HG03520 (cell line): ENCODE data around the gene FASTK.

Experiments
- ATAC-seq: cut with Tn5 transposase; IDR thresholded peaks from one replicate; pipeline ENCODE4 v1.9.1; 2021; ENCODE audit warnings: mild to moderate bottlenecking, moderate library complexity; ENCODE audit not compliant: unreplicated experiment

FASTK gene

GRCh38 chr7:151100921-151101320, 20.3 kb upstream of the FASTK start:
- no peak for ATAC-seq

- no peak for ATAC-seq
These were observed 19.0 kb upstream of the FASTK start for GRCh38 chr7:151099486-151100211.

- no peak for ATAC-seq
These were observed 15.3 kb upstream of the FASTK start for GRCh38 chr7:151095828-151096475.

- no peak for ATAC-seq
These were observed 14.7 kb upstream of the FASTK start for GRCh38 chr7:151095123-151095797.

GRCh38 chr7:151094675-151095074, 14.1 kb upstream of the FASTK start:
- no peak for ATAC-seq

- ATAC-seq, result no peak
These were observed 13.1 kb upstream of the FASTK start for GRCh38 chr7:151093748-151094147.

- no peak for ATAC-seq
These were observed 11.4 kb upstream of the FASTK start for GRCh38 chr7:151091988-151092387.

GRCh38 chr7:151091431-151091830, 10.8 kb upstream of the FASTK start:
- ATAC-seq, result no peak

GRCh38 chr7:151091003-151091402, 10.4 kb upstream of the FASTK start:
- no peak for ATAC-seq

- no peak for ATAC-seq
These were observed 9.5 kb upstream of the FASTK start for GRCh38 chr7:151089893-151090730.

- ATAC-seq, result no peak
These were observed 8.5 kb upstream of the FASTK start for GRCh38 chr7:151088856-151089699.

GRCh38 chr7:151088019-151088855, 7.6 kb upstream of the FASTK start:
- ATAC-seq, result no peak

- ATAC-seq, result no peak
These were observed 6.8 kb upstream of the FASTK start for GRCh38 chr7:151087245-151088018.

GRCh38 chr7:151086802-151087244, 6.2 kb upstream of the FASTK start:
- ATAC-seq, result no peak

GRCh38 chr7:151085691-151086620, 5.3 kb upstream of the FASTK start, which contains the start of gene AGAP3:
Gene AGAP3, plus strand, starts transcription at chr7:151086475. Its CDS starts 267 bp downstream, at chr7:151086742.
- peak; percentile 36 for ATAC-seq

GRCh38 chr7:151085329-151085690, 4.7 kb upstream of the FASTK start:
- no peak for ATAC-seq

GRCh38 chr7:151083824-151084160, 3.2 kb upstream of the FASTK start:
- no peak for ATAC-seq
